Activated T-cell treated with anti-CD3 and anti-CD28 coated beads, Interleukin-2, amount 50 U/mL, for 48 hours (primary cell): ENCODE data around the gene LYST.
"Not testable (repeated sequence)": the region's sequence is repeated elsewhere in the genome, so short reads cannot be mapped to it uniquely, and the experiment has no call there.

Experiments
- DNase-seq, 2 experiments: peaks; one replicate each; pipeline ENCODE4 v3.0.0-alpha.2; 2020

Gene LYST

DNA sequence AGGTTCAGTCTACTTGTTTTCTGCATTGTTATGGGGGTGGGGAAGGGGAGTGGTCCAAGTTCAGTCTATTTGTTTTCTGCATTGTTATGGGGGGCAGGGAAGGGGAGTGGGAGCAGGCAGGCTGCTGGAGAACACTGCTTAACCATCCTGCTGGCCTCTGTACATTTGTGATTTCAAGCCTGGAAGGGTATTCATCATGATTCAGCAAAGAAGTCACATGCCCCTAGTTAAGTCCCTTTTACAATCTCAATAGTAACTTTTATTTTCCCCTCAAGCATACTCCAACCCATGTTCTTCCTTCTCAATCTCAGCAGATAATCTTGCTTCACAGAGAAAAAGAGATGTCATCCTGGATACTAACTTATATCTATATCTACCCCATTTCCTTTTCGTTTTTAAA is 7.9 kb downstream of the LYST start:
- DNase-seq = no peak

- DNase-seq = no peak
Observed at GRCh38 chr1:235857756-235858155, 8.9 kb downstream of the LYST start.

- DNase-seq = no peak
Observed at GRCh38 chr1:235855811-235856429, 10.8 kb downstream of the LYST start.

- DNase-seq = no peak
Observed at GRCh38 chr1:235854347-235854746, 12.4 kb downstream of the LYST start.

DNA sequence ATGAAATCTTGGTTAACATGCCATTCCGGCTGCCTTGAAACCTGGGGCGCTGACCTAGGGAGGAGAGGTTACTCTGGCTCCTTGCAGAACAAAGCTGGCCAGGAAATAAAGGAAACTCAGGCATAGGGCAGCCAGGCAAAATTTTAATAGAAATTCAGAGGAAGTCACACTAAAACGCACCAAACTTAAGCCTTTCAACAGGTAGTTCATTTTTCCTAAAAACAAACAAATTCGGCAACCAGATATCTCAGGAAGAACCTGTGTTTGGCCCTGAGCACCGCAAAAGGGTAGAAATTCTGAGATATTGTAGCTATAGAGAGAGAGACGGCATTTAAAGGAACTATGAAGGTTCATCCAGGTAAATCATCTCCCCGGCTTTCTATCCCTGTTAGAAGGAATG is 13.1 kb downstream of the LYST start:
- no peak for DNase-seq

GRCh38 chr1:235852887-235853286 is 13.8 kb downstream of the LYST start:
- DNase-seq = no peak

- no peak for DNase-seq
Observed at GRCh38 chr1:235851939-235852338, 14.8 kb downstream of the LYST start.

- not testable (repeated sequence) for DNase-seq
Observed at GRCh38 chr1:235848251-235848650, 18.5 kb downstream of the LYST start.

GRCh38 chr1:235845656-235846107 is 21.0 kb downstream of the LYST start:
- DNase-seq = peak; percentile 45 to 50

GRCh38 chr1:235844776-235845175 is 21.9 kb downstream of the LYST start:
- DNase-seq = no peak

DNA sequence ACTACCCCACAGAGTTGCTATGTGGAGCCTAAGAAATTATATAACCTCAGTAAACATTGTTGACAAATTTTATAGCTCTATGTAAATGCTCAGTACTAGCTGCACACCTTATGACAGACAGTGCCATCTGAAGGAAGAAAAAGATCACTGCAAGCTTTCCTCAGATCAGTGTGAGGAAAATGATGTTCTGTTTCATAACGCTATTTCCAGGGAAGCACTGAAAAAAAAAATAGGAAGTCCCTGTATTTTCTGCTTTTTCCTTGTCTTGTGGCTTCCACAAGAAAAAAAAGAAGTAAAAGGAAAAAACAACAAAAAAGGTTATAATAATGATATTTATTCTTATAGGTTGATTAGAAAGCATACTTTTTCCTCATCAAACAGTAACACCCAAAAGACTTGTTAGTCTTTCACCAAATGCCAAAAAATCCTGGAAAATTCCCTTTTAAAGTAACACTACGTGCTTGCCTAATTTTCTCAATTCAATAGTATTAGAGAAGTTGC is 23.2 kb downstream of the LYST start:
- DNase-seq = no peak

GRCh38 chr1:235841938-235842545 is 24.7 kb downstream of the LYST start:
- DNase-seq = no peak

DNA sequence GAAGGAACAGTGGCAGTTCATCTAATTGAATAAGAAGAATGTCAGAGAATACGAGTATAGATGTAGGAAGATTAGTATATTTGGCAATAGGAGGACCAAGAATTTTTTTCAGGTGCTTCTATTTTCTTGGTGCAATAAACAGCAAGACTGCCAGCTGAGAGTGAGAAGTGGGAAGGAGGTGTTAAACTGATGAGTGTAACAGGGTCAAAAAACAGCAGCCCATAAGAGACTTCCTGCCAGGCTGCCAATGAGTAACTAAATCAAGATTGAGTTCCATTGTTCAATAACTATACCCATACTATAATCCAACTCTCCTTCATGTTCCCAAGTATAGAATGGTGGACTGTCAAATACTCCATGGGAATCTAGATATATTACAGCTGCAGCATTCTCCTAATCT is 28.7 kb downstream of the LYST start:
- no peak for DNase-seq

GRCh38 chr1:235835226-235835625 is 31.5 kb downstream of the LYST start:
- DNase-seq = no peak

GRCh38 chr1:235834620-235835019 is 32.1 kb downstream of the LYST start:
- no peak for DNase-seq

DNA sequence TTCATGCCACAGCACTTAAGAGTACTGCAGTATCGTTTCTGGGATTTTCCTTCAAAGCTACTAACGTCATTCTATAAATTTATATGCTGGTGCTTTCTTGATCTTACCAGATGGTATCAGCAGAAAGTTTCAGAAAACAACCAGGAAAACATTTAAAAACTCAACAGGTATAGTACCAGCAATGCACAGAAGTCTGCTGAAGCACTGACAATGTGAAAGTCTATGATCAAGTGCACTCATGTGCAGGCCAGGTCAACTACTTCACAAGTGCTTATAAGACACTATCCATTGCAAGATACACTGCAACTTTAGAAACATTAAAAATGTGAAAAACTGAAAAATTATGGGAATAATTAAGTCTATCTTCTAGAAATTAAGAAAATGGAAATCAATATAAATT is 34.7 kb downstream of the LYST start:
- no peak for DNase-seq

- peak; percentile 44 to 52 for DNase-seq
Observed at GRCh38 chr1:235831148-235831547, 35.6 kb downstream of the LYST start.

DNA sequence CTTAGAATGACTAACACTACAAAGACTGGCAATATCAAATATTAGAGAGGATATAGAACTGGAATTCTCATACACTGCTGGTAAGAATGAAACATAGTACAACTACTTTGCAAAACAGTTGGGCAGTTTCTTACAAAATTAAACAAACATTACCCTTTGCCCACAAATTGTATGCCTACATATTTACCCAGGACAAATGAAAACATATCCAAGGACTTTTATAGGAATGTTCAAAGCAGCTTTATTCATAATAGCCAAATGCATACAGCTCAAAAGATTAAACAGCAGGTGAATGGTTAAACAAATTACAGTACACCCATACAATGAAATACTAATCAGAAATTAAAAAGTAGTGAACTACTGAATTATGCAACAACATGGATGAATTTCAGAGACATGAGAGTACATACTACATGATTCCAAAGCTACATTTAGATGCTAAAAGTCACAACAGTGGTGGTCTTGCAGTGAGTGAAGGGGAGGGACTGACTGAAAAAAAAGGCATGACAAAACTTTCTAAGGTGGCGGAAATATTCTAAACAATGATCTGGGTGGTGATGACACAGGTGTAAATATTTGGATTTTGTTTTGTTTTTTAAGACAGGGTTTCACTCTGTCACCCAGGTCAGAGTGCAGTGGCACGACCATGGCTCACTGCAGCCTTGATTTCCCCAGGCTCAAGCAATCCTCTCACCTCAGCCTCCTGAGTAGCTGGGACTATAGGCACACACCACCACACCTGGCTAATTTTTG is 40.4 kb downstream of the LYST start:
- DNase-seq = no peak

DNA sequence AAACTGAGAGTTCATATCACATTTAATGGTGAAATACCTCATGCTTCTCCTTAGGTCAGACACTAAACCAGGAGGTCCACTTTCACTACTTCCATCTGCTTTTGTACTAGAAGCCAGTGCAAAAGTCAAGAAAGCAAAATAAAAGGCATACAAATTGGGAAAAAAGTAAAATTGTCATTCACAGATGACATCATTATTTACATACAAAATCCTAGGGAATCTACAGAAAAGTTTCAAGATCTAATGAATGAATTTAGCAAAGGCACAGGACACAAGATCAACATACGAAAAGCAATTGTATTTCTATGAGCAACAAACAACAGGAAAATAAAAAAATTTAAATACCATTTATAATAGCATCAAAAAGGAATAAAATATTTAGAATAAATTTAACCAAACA is 41.5 kb downstream of the LYST start:
- DNase-seq = no peak

GRCh38 chr1:235823684-235824083 is 43.0 kb downstream of the LYST start:
- DNase-seq = no peak

DNA sequence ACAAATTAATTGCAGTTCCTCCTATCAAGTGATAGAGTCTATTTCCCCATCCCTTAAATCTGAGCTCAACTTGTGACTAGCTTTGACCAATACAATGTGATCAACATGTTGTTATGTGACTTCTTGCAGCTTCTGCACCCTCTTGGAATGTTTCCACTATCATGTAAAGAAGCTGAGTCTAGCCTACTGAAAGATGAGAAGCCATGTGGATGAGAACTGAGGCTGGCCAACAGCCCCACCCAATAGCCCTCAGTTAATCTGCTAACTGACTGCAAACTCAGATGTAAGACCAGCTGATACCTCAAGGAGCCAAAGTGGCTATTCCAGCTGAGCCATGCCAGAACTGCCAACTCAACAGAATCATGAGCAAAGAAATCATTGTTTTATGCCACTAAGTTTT is 44.0 kb downstream of the LYST start:
- no peak for DNase-seq

DNA sequence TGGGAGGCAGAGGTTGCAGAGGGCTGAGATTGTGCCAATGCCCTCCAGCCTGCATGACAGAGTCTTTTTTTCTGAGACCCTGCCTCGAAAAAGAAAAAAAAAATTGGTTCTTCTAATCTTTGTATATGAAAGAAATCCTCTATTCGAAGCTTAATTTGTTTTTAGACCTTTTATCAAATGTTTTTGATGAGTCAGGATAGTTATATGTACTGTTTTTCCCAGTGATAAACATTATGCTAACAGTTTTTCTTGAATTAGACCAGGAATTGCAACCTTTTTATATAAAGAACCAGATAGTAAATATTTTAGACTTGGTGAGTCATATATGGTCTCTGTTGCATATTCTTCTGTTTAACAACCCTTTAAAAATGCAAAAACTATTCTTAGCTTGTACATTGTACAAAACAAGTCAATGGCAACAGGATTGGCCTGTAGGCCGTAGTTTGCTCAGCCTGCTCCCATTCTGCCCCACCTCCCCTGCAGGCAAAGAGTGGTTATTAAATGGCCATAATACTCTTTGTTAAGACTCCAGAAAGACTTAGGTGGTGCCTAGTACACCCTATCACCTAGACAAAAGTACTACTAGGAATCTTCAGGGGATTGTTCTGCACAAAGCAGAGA is 45.2 kb downstream of the LYST start:
- no peak for DNase-seq

- DNase-seq = no peak
Observed at GRCh38 chr1:235820061-235820460, 46.6 kb downstream of the LYST start.
